GM06990 (cell line): ENCODE results near the gene RPN1.

Source experiments
- DNase-seq: peaks from one replicate; pipeline ENCODE4 v3.0.0-alpha.2; 2011; ENCODE audit not compliant: insufficient read length; ENCODE audit errors: extremely low read depth
- H3K27me3 ChIP-seq: replicated peaks from 2 replicates; pipeline ENCODE4 v1.6.0; 2011; ENCODE audit warnings: low read length; ENCODE audit not compliant: control insufficient read depth, insufficient read depth
- H3K36me3 ChIP-seq: 2 replicates; pipeline ENCODE4 v1.5.1; 2011; ENCODE audit warnings: low read length; ENCODE audit not compliant: control insufficient read depth, insufficient read depth
- H3K4me3 ChIP-seq: replicated peaks from 2 replicates; pipeline ENCODE4 v1.5.1; 2011; ENCODE audit warnings: low read depth, mild to moderate bottlenecking, control low read depth, low read length
- TF ChIP-seq, protein P1 (sequence below): IDR thresholded peaks from 2 replicates; pipeline ENCODE4 v1.5.1; 2011; ENCODE audit warnings: low read length, control low read depth, mild to moderate bottlenecking, inconsistent platforms; ENCODE audit not compliant: insufficient read depth, poor library complexity, severe bottlenecking

Gene RPN1

DNA sequence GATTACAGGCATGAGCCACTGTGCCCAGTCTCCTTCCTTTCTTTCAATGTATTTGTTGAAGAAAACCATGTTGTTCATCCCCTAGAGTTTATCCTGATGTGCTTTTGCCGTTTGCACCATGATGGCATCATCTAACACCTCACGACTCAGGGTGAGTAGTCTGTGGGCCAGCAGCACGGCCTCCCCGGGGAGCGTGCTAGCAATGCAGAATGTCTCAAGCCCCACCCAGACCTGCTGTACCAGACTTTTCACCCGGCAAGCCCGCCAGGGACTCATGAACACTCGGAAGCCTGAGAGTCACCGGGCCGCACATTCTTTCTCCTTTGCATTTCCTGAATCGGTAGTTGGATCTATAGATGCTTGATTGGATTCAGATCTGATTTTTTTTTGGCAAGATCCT lies 64.6 kb downstream of the RPN1 start:
- Histone ChIP-seq H3K27me3 (no peaks in the 10 kb centered on the region), H3K4me3 (no peak overlapping the region), H3K36me3 (no peaks in the 10 kb centered on the region)
- TF ChIP-seq, protein P1, sequence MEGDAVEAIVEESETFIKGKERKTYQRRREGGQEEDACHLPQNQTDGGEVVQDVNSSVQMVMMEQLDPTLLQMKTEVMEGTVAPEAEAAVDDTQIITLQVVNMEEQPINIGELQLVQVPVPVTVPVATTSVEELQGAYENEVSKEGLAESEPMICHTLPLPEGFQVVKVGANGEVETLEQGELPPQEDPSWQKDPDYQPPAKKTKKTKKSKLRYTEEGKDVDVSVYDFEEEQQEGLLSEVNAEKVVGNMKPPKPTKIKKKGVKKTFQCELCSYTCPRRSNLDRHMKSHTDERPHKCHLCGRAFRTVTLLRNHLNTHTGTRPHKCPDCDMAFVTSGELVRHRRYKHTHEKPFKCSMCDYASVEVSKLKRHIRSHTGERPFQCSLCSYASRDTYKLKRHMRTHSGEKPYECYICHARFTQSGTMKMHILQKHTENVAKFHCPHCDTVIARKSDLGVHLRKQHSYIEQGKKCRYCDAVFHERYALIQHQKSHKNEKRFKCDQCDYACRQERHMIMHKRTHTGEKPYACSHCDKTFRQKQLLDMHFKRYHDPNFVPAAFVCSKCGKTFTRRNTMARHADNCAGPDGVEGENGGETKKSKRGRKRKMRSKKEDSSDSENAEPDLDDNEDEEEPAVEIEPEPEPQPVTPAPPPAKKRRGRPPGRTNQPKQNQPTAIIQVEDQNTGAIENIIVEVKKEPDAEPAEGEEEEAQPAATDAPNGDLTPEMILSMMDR, result no peak
- DNase-seq, result no peak

DNA sequence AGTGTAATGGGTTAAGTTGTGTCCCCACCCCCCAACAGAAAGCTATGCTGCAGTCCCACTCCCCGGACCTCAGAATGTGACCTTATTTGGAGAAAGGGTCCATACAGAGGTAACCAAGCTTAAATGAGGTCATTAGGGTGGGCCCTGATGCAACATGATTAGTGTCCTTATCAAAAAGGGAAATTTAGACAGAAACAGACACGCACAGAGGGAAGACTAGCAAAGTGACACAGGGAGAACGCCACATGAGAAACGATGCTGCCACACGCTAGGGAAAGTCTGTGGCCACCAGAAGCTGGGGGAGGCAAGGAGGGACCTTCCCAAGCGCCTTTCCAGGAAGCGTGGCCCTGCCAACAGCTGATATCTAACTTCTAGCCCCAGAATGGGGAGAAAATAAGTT lies 65.4 kb downstream of the RPN1 start:
- DNase-seq, result no peak
- Histone ChIP-seq H3K36me3 (no peaks in the 10 kb centered on the region), H3K27me3 (no peaks in the 10 kb centered on the region), H3K4me3 (no peak overlapping the region)
- TF ChIP-seq, protein P1, result no peak

DNA sequence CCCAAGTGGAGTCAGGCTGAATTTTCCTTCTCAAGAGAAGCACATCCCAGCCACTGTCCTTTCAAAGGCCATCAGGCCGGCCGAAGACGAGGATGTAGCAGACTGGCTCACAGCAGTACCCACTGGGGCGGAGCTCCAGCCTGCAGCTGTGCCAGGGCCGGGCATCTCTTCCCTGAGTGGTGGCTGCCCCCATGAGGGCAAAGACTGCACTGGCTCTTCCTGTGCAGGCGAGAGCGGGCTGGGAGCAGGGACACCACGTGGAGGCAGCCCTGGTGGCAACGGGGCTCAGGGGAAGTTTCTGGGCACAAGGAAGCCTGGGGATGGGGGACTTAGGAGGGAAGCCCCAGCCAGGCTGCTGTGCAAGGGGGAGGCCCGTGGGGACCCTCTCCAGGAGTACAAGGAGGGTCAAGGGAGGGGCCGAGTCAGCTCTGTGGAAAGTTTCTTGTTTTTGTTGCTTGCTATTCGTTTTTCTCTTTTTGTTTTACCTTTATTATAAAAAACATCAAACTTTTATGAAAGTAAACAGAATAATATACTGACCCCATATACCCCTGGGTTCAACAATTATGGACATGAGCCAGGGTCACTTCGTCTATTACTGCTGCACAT lies 66.1 kb downstream of the RPN1 start:
- H3K27me3 ChIP-seq, result no peaks in the 10 kb centered on the region
- no peaks in the 10 kb centered on the region for H3K36me3 ChIP-seq
- peak; percentile 31 for DNase-seq
- no peak overlapping the region for H3K4me3 ChIP-seq
- TF ChIP-seq, protein P1, result peak; percentile 80

DNA sequence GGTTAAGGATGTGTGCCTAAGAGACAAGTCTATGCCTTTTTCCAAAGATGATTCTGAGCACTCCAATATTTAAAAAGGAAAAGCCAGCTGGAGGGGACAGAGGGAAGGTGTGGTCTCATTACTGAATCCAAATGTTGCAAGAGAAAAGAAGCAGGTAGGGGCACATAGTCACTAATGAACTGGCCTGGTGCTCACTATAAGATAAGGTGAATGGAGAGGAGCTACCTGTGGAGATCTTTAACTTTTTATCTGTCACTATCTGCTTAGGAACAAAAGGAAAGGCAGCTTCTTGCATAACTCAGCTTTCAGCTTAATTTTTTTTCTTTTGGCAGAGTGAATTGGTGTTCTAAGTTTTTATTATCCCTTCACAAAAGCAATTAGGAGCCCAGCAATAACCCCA lies 69.1 kb downstream of the RPN1 start:
- Histone ChIP-seq H3K36me3 (no peaks in the 10 kb centered on the region), H3K27me3 (no peaks in the 10 kb centered on the region), H3K4me3 (no peak overlapping the region)
- TF ChIP-seq, protein P1, result no peak
- no peak for DNase-seq

DNA sequence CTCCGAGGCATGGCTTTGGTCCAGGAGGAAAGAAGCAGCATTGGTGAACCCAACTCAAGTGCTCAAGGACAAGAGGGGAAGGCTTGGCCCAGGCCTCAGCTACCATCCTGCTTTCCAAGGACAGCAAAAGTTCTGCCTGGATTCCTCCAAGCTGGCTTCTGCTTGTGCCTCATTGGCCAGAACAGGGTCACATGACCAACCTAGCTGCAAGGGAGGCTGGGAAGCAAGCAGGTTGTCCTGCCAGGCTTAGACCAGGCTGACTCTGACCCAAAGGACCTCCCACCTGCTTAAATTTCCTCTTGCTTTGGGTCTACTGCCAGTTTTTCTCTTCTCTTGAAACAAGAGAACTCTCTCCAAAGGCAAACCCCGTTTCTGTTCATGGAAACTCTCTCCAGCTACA lies 70.7 kb downstream of the RPN1 start:
- Histone ChIP-seq H3K27me3 (no peaks in the 10 kb centered on the region; the same call in 1 of the 2 replicates), H3K36me3 (no peaks in the 10 kb centered on the region), H3K4me3 (no peak overlapping the region)
- TF ChIP-seq, protein P1, result no peak
- DNase-seq, result no peak

DNA sequence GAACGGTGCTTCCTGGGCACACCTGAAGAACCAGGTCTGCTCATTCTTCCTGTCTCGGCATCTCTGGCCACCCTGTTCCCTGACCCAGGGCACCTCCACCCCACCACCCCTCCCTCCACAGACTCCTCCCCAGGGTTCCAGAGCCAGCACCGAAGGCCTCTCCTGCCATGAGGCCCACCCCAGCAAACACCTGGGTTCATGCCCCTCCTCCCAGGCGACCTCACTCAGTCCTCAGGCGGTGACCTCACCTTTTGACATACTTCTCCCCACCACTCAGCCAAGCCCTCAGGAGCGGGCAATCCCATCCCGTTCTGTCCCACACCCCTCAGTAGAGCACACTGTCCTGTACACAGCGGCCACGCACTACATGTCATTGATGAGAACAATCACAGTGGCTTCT lies 72.3 kb downstream of the RPN1 start:
- Histone ChIP-seq H3K36me3 (no peaks in the 10 kb centered on the region), H3K27me3 (no peaks in the 10 kb centered on the region; the same call in none of the 2 replicates), H3K4me3 (no peak overlapping the region)
- DNase-seq, result no peak
- TF ChIP-seq, protein P1, result no peak
